Natural killer cell (primary cell): ENCODE measurements around the gene PTPRK. TPM values are rescaled to one million over a fixed set of nuclear protein-coding genes. Genes with fewer than 3 reads are reported as not detected.

Experiments
- ATAC-seq, 3 donors: fragments of 150-1000 bp in 2 of 3; fragments of 200-7000 bp in 1 of 3; cut with Tn5 transposase; 1 replicate in 1 of 3; 2 replicates in 2 of 3; pipeline ENCODE4 v1.10.0; 2021; ENCODE audit warnings: mild to moderate bottlenecking in 2 of 3, moderate library complexity in 2 of 3
- DNase-seq, 2 donors: peaks; one replicate each; pipeline versions ENCODE4 v3.0.0 to v3.0.0-alpha.2; 2013 to 2021; ENCODE audit warnings: mixed read lengths in 1 of 2
- H3K27ac ChIP-seq: one replicate; pipeline ENCODE4 v1.5.1; 2013; ENCODE audit warnings: mild to moderate bottlenecking, low read length
- H3K27me3 ChIP-seq: one replicate; pipeline ENCODE4 v1.6.1; 2013; ENCODE audit warnings: low read length; ENCODE audit not compliant: control insufficient read depth, insufficient read depth
- H3K36me3 ChIP-seq: one replicate; pipeline ENCODE4 v1.6.1; 2013; ENCODE audit warnings: low read length; ENCODE audit not compliant: control insufficient read depth, insufficient read depth
- H3K4me1 ChIP-seq: one replicate; pipeline ENCODE4 v1.6.1; 2013; ENCODE audit warnings: low read length; ENCODE audit not compliant: control insufficient read depth, insufficient read depth
- H3K4me3 ChIP-seq: one replicate; pipeline ENCODE4 v1.5.1; 2013; ENCODE audit warnings: low read length
- H3K9me3 ChIP-seq: one replicate; pipeline ENCODE4 v1.6.1; 2013; ENCODE audit warnings: low read length; ENCODE audit not compliant: control insufficient read depth, insufficient read depth
- H3K27ac Mint-ChIP-seq, 2 donors: one replicate each; pipeline ENCODE4 v1.8.0; 2022; ENCODE audit warnings: mild to moderate bottlenecking in 2 of 2, mixed read lengths in 2 of 2, moderate library complexity in 1 of 2
- H3K27me3 Mint-ChIP-seq, 2 donors: one replicate each; pipeline ENCODE4 v1.8.0; 2022; ENCODE audit warnings: low read depth in 2 of 2, mixed read lengths in 2 of 2
- H3K36me3 Mint-ChIP-seq: one replicate; pipeline ENCODE4 v1.8.0; 2022; ENCODE audit warnings: mixed read lengths
- H3K4me1 Mint-ChIP-seq, 2 donors: one replicate each; pipeline ENCODE4 v1.8.0; 2022; ENCODE audit warnings: mixed read lengths in 2 of 2
- H3K4me3 Mint-ChIP-seq: one replicate; pipeline ENCODE4 v1.8.0; 2022; ENCODE audit warnings: mild to moderate bottlenecking, moderate library complexity, mixed read lengths
- H3K9me3 Mint-ChIP-seq, 2 donors: one replicate each; pipeline ENCODE4 v1.8.0; 2022; ENCODE audit warnings: mixed read lengths in 2 of 2
- WGBS: methylation state at CpG from one replicate; pipeline ENCODE4 v1.1.7; 2013; ENCODE audit warnings: missing lambda C conversion rate; ENCODE audit not compliant: insufficient coverage; 5-methylcytosine and 5-hydroxymethylcytosine counted together
- intact Hi-C: fragments of 100-400 bp; cut with micrococcal nuclease; formaldehyde crosslinking; loops from one replicate; pipeline ENCODE4 v1.14.2; 2022
- total RNA-seq, 4 donors: library from RNA; stranded (reverse); fragments of 120-200 nt in 1 of 4; gene quantifications; one replicate each; pipeline versions ENCODE4 v1.2.3 to v1.2.4, GENCODE V29; 2013 to 2022
- TF ChIP-seq, protein P1 (sequence below): fragments of 200-600 bp; IDR thresholded peaks from one replicate; pipeline ENCODE4 v1.8.0; 2022; ENCODE audit warnings: antibody characterized with exemption

Gene PTPRK
- total RNA-seq, 3 donors from 2014 or later (not counting 1 experiment from before 2014, with no cell fraction given) = 0.14 to 1.2 (median 0.95) TPM

GRCh38 chr6:128395188-128395587 is 125.2 kb downstream of the PTPRK start:
- Histone ChIP-seq H3K27ac (no peak overlapping the region), H3K9me3 (no peaks in the 10 kb centered on the region), H3K4me1 (no peaks in the 10 kb centered on the region), H3K4me3 (no peak overlapping the region), H3K36me3 (no peaks in the 10 kb centered on the region), H3K27me3 (no peaks in the 10 kb centered on the region)
- TF ChIP-seq, protein P1, sequence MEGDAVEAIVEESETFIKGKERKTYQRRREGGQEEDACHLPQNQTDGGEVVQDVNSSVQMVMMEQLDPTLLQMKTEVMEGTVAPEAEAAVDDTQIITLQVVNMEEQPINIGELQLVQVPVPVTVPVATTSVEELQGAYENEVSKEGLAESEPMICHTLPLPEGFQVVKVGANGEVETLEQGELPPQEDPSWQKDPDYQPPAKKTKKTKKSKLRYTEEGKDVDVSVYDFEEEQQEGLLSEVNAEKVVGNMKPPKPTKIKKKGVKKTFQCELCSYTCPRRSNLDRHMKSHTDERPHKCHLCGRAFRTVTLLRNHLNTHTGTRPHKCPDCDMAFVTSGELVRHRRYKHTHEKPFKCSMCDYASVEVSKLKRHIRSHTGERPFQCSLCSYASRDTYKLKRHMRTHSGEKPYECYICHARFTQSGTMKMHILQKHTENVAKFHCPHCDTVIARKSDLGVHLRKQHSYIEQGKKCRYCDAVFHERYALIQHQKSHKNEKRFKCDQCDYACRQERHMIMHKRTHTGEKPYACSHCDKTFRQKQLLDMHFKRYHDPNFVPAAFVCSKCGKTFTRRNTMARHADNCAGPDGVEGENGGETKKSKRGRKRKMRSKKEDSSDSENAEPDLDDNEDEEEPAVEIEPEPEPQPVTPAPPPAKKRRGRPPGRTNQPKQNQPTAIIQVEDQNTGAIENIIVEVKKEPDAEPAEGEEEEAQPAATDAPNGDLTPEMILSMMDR = no peak
- Mint-ChIP-seq H3K27ac (no peak overlapping the region), H3K9me3 (peaks cover 2 to 5% of the 10 kb centered on the region in 2 donors), H3K36me3 (no peaks in the 10 kb centered on the region), H3K4me1 (no peaks in the 10 kb centered on the region), H3K27me3 (no peaks in the 10 kb centered on the region), H3K4me3 (no peak overlapping the region)
- WGBS = 100% methylated on average over 1 of the region's 3 CpGs
- DNase-seq (no peak), ATAC-seq (no peak)
- intact Hi-C loops = no loop called here

DNA sequence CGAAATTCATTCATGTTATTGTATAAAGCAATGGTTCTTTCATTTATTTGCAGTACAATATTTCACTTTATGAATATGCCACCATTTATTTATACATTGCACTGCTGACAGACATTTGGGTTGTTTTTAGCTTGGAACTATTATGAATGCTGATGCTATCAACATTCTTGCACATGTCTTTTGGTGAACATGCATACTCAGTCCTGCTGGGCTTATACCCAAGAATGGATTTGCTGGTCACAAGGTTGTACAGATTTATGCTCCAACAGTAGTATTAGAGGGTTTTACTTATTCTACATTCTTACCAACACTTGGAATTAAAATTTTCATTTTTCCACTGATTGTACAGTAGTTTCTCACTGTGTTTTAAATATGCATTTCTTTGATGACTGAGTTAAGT is 126.2 kb downstream of the PTPRK start:
- Histone ChIP-seq H3K4me3 (no peak overlapping the region), H3K27ac (no peak overlapping the region), H3K27me3 (no peaks in the 10 kb centered on the region), H3K4me1 (no peaks in the 10 kb centered on the region), H3K9me3 (no peaks in the 10 kb centered on the region), H3K36me3 (no peaks in the 10 kb centered on the region)
- intact Hi-C loops = no loop called here
- Mint-ChIP-seq H3K27me3 (no peaks in the 10 kb centered on the region), H3K4me1 (no peaks in the 10 kb centered on the region), H3K4me3 (no peak overlapping the region), H3K36me3 (no peaks in the 10 kb centered on the region), H3K27ac (no peak overlapping the region), H3K9me3 (peaks cover 0 to 5% of the 10 kb centered on the region in 2 donors)
- no CpG with 5 or more reads among the region's 1 CpG for WGBS
- TF ChIP-seq, protein P1 = no peak
- ATAC-seq = no peak
- DNase-seq = no peak

- TF ChIP-seq, protein P1 = no peak
- Histone ChIP-seq H3K36me3 (no peaks in the 10 kb centered on the region), H3K27me3 (no peaks in the 10 kb centered on the region), H3K9me3 (no peaks in the 10 kb centered on the region), H3K27ac (no peak overlapping the region), H3K4me3 (no peak overlapping the region), H3K4me1 (no peaks in the 10 kb centered on the region)
- H3K36me3 Mint-ChIP-seq = no peaks in the 10 kb centered on the region
- H3K9me3 Mint-ChIP-seq = peaks cover 0 to 5% of the 10 kb centered on the region in 2 donors
- no peaks in the 10 kb centered on the region for H3K4me1 Mint-ChIP-seq
- H3K27me3 Mint-ChIP-seq = no peaks in the 10 kb centered on the region
- H3K4me3 Mint-ChIP-seq = no peak overlapping the region
- H3K27ac Mint-ChIP-seq = no peak overlapping the region
- no peak for DNase-seq
- intact Hi-C loops = no loop called here
- WGBS = 95% methylated on average over 3 of the region's 4 CpGs
- no peak for ATAC-seq
Observed at GRCh38 chr6:128389820-128390534, 130.4 kb downstream of the PTPRK start.

DNA sequence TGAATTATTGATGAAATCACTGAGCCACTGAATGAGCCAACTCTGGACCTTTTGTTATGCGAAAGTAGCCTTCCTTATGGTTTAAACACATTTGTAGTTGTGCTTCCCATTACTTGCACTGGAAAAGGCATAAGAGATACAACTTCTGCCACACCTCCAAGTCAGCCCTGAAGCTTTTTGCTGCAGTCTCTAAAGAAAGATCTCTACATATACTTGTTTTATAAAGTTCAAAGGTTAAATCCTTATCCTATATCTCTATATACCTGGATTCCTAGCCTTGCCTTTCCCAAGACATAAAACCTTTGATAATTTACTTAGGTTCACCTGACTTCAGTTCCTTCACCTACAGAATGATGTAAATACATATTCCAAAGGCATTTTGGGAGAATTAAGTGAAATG is 132.0 kb downstream of the PTPRK start:
- Histone ChIP-seq H3K4me1 (no peaks in the 10 kb centered on the region), H3K9me3 (no peaks in the 10 kb centered on the region), H3K36me3 (no peaks in the 10 kb centered on the region), H3K27me3 (no peaks in the 10 kb centered on the region), H3K27ac (no peak overlapping the region), H3K4me3 (no peak overlapping the region)
- no peak for ATAC-seq
- no peak for DNase-seq
- Mint-ChIP-seq H3K27ac (no peak overlapping the region), H3K4me1 (no peaks in the 10 kb centered on the region), H3K27me3 (no peaks in the 10 kb centered on the region), H3K4me3 (no peak overlapping the region), H3K9me3 (peaks cover 0 to 5% of the 10 kb centered on the region in 2 donors), H3K36me3 (no peaks in the 10 kb centered on the region)
- TF ChIP-seq, protein P1 = no peak
- WGBS = 0% methylated on average over 1 of the region's 1 CpG
- intact Hi-C loops = no loop called here
